Astrocyte (in vitro differentiated cells and primary cell): ENCODE measurements around the gene GMDS.

Source experiments
- EZH2 ChIP-seq: IDR thresholded peaks from 2 replicates; pipeline ENCODE4 v1.6.1; 2012; ENCODE audit warnings: mild to moderate bottlenecking, low read length, inconsistent platforms; ENCODE audit not compliant: insufficient read depth
- TF ChIP-seq, protein P1 (sequence below): IDR thresholded peaks from 2 replicates; pipeline ENCODE4 v1.5.1; 2011; ENCODE audit warnings: low read depth, mild to moderate bottlenecking, inconsistent platforms, low read length, moderate library complexity; ENCODE audit not compliant: insufficient read depth

DNA sequence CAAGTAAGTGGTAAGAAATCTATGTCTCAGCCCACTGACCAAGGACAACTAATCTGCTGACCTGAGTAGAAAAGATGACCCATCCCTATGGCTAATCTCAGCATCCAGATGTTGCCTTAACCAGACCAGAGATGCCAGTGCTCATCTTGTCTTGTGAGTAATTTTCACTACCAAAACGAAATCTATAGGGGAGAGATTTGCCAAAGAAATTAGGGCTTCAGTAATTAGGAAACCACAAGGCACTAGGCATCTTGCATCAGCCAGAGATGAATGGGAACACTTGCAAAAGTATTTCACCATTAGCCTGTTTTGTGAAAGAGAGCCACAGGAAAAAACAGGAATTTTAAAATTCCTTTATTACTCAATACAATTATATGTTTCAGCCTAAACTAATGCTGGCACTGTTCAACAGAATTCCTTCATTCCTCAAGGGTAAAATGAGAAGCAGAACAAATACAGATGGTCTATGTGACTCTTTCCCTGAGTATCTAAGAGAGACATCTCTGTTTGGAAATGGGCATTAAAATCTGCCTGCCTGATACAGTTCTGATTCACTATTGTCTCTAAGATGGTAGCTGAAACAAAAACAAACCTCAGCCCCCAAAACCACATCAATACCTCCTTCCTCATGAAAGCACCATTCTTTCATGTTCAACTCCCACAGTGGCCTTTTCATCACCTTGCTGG, 87.8 kb downstream of the GMDS start:
- TF ChIP-seq, protein P1, sequence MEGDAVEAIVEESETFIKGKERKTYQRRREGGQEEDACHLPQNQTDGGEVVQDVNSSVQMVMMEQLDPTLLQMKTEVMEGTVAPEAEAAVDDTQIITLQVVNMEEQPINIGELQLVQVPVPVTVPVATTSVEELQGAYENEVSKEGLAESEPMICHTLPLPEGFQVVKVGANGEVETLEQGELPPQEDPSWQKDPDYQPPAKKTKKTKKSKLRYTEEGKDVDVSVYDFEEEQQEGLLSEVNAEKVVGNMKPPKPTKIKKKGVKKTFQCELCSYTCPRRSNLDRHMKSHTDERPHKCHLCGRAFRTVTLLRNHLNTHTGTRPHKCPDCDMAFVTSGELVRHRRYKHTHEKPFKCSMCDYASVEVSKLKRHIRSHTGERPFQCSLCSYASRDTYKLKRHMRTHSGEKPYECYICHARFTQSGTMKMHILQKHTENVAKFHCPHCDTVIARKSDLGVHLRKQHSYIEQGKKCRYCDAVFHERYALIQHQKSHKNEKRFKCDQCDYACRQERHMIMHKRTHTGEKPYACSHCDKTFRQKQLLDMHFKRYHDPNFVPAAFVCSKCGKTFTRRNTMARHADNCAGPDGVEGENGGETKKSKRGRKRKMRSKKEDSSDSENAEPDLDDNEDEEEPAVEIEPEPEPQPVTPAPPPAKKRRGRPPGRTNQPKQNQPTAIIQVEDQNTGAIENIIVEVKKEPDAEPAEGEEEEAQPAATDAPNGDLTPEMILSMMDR = no peak
- no peak for TF ChIP-seq EZH2
